Sigmoid colon (tissue), 7 donors: Measurements from ENCODE around the gene BPIFA1. TPM values are rescaled to one million over a fixed set of nuclear protein-coding genes. Genes with fewer than 3 reads are reported as not detected.

ENCODE experiments used
- DNase-seq: peaks from one replicate; pipeline ENCODE4 v3.0.0-alpha.2; 2019
- H3K27ac ChIP-seq, 4 donors: fragments of 200-600 bp; sonication (generic); one replicate each; pipeline ENCODE4 v1.5.1; 2016 to 2019; ENCODE audit warnings: mild to moderate bottlenecking in 1 of 4
- H3K27me3 ChIP-seq, 3 donors: fragments of 200-600 bp; sonication (generic); one replicate each; pipeline ENCODE4 v1.5.1; 2019; ENCODE audit warnings: mild to moderate bottlenecking in 1 of 3
- H3K36me3 ChIP-seq, 4 donors: fragments of 200-600 bp; sonication (generic); one replicate each; pipeline ENCODE4 v1.5.1; 2016 to 2019
- H3K4me1 ChIP-seq, 4 donors: fragments of 200-600 bp; sonication (generic); one replicate each; pipeline ENCODE4 v1.5.1; 2017 to 2019
- H3K4me3 ChIP-seq, 4 donors: fragments of 200-600 bp; sonication (generic); one replicate each; pipeline ENCODE4 v1.5.1; 2017 to 2019; ENCODE audit warnings: mild to moderate bottlenecking in 2 of 4, moderate library complexity in 1 of 4
- H3K9me3 ChIP-seq, 4 donors: fragments of 200-600 bp in 3 of 4; sonication (generic) in 3 of 4; one replicate each; pipeline versions ENCODE4 v1.5.1 to v1.6.1; 2013 to 2019
- CTCF ChIP-seq, 4 experiments: fragments of 450-650 bp in 3 of 4; fragments of 200-600 bp in 1 of 4; IDR thresholded peaks; one replicate each; pipeline ENCODE4 v1.5.1; 2016 to 2019; ENCODE audit warnings: antibody characterized with exemption in 4 of 4, mild to moderate bottlenecking in 3 of 4, moderate library complexity in 2 of 4
- EP300 ChIP-seq, 4 donors: sonication (generic); formaldehyde crosslinking; IDR thresholded peaks; one replicate each; pipeline ENCODE4 v1.6.1; 2017; ENCODE audit warnings: antibody characterized with exemption in 4 of 4
- POLR2A ChIP-seq, 2 donors: fragments of 450-650 bp; IDR thresholded peaks; one replicate each; pipeline ENCODE4 v1.6.1; 2016; ENCODE audit warnings: antibody characterized with exemption in 2 of 2, mild to moderate bottlenecking in 2 of 2, moderate library complexity in 2 of 2
- POLR2AphosphoS5 ChIP-seq, 4 donors: sonication (generic); formaldehyde crosslinking; IDR thresholded peaks; one replicate each; pipeline ENCODE4 v1.6.1; 2017; ENCODE audit warnings: antibody characterized with exemption in 4 of 4
- WGBS, 2 donors: extraction: QIAGEN DNeasy Blood & Tissue Kit; methylation state at CpG; one replicate each; pipeline ENCODE4 v1.1.7; 2013; 5-methylcytosine and 5-hydroxymethylcytosine counted together
- intact Hi-C: fragments of 100-400 bp; cut with DNase I; formaldehyde crosslinking; loops from one replicate; pipeline ENCODE4 v1.15.1; 2023
- polyA plus RNA-seq, 3 donors: library from polyadenylated mRNA; stranded (reverse); fragments of 200-250 nt; gene quantifications; one replicate each; pipeline ENCODE4 v1.2.3, GENCODE V29; 2013
- total RNA-seq, 4 donors: library from RNA; depleted of rRNA; stranded (reverse); fragments of >200 nt; gene quantifications; one replicate each; pipeline ENCODE4 v1.1.0, GENCODE V29; 2016
- donor health status: healthy with polysubstance abuse.
- donor health status: Bipolar disorder and iron deficiency.
- donor health status: healthy.

The BPIFA1 gene
- total and polyA plus RNA-seq, 7 donors: not detected

- Histone ChIP-seq H3K4me3 (no peak overlapping the region), H3K27me3 (no peaks in the 10 kb centered on the region), H3K4me1 (no peaks in the 10 kb centered on the region), H3K9me3 (no peaks in the 10 kb centered on the region), H3K36me3 (no peaks in the 10 kb centered on the region), H3K27ac (no peak overlapping the region)
- intact Hi-C loops: no loop called here
- no peak for DNase-seq
- no peak for TF ChIP-seq POLR2AphosphoS5 (IDR thresholded peaks at IDR 0.05)
- no peak for TF ChIP-seq EP300 (IDR thresholded peaks at IDR 0.05)
- no peak for TF ChIP-seq CTCF (IDR thresholded peaks at IDR 0.05)
- no peak for TF ChIP-seq POLR2A (IDR thresholded peaks at IDR 0.05)
- WGBS, 2 donors: 76 to 85% methylated on average over 3 of the region's 3 CpGs
Observed at GRCh38 chr20:33252460-33252859, 16.7 kb downstream of the BPIFA1 start.

GRCh38 chr20:33255005-33255404 lies 19.2 kb downstream of the BPIFA1 start:
- Histone ChIP-seq H3K9me3 (no peaks in the 10 kb centered on the region), H3K27ac (no peak overlapping the region), H3K4me3 (no peak overlapping the region), H3K4me1 (no peaks in the 10 kb centered on the region), H3K27me3 (peaks cover 0 to 5% (median 0%) of the 10 kb centered on the region in 3 donors), H3K36me3 (no peaks in the 10 kb centered on the region)
- intact Hi-C loops: no loop called here
- TF ChIP-seq POLR2A (IDR thresholded peaks at IDR 0.05) (no peak), POLR2AphosphoS5 (IDR thresholded peaks at IDR 0.05) (no peak), EP300 (IDR thresholded peaks at IDR 0.05) (no peak), CTCF (IDR thresholded peaks at IDR 0.05) (no peak)
- no peak for DNase-seq
- 57 to 81% methylated on average over 2 of the region's 2 CpGs for WGBS, 2 donors

GRCh38 chr20:33257237-33257636 lies 21.4 kb downstream of the BPIFA1 start:
- no peaks in the 10 kb centered on the region for H3K4me1 ChIP-seq
- no peak for TF ChIP-seq EP300 (IDR thresholded peaks at IDR 0.05)
- TF ChIP-seq POLR2A (IDR thresholded peaks at IDR 0.05): no peak
- no peak for TF ChIP-seq CTCF (IDR thresholded peaks at IDR 0.05)
- no peak for TF ChIP-seq POLR2AphosphoS5 (IDR thresholded peaks at IDR 0.05)
- 83 to 85% methylated on average over 5 of the region's 5 CpGs for whole genome bisulfite sequencing, 2 donors
- intact Hi-C loops: no loop called here
- no peaks in the 10 kb centered on the region for H3K36me3 ChIP-seq
- peaks cover 0 to 4% (median 0%) of the 10 kb centered on the region in 4 donors for H3K9me3 ChIP-seq
- H3K4me3 ChIP-seq: no peak overlapping the region
- peaks cover 0 to 12% (median 0%) of the 10 kb centered on the region in 3 donors for H3K27me3 ChIP-seq
- H3K27ac ChIP-seq: no peak overlapping the region
- no peak for DNase-seq

GRCh38 chr20:33259371-33259770 lies 23.6 kb downstream of the BPIFA1 start:
- DNase-seq: no peak
- H3K4me1 ChIP-seq: no peaks in the 10 kb centered on the region
- intact Hi-C loops: no loop called here
- 65 to 66% methylated on average over 5 of the region's 5 CpGs for WGBS, 2 donors
- no peak overlapping the region for H3K27ac ChIP-seq
- TF ChIP-seq CTCF (IDR thresholded peaks at IDR 0.05): no peak
- peaks cover 0 to 4% (median 0%) of the 10 kb centered on the region in 4 donors for H3K9me3 ChIP-seq
- peaks cover 0 to 12% (median 0%) of the 10 kb centered on the region in 3 donors for H3K27me3 ChIP-seq
- H3K4me3 ChIP-seq: no peak overlapping the region
- H3K36me3 ChIP-seq: no peaks in the 10 kb centered on the region

- intact Hi-C loops: no loop called here
- DNase-seq: no peak
- H3K9me3 ChIP-seq: peaks cover 0 to 6% (median 0%) of the 10 kb centered on the region in 4 donors
- no peak overlapping the region for H3K4me3 ChIP-seq
- no peaks in the 10 kb centered on the region for H3K36me3 ChIP-seq
- WGBS, 2 donors: 63 to 86% methylated on average over 4 of the region's 4 CpGs
- H3K27ac ChIP-seq: no peak overlapping the region
- no peak for TF ChIP-seq EP300 (IDR thresholded peaks at IDR 0.05)
- no peak for TF ChIP-seq POLR2A (IDR thresholded peaks at IDR 0.05)
- no peak for TF ChIP-seq POLR2AphosphoS5 (IDR thresholded peaks at IDR 0.05)
- no peak for TF ChIP-seq CTCF (IDR thresholded peaks at IDR 0.05)
- H3K4me1 ChIP-seq: no peaks in the 10 kb centered on the region
- peaks cover 0 to 15% (median 0%) of the 10 kb centered on the region in 3 donors for H3K27me3 ChIP-seq
Observed at GRCh38 chr20:33261465-33261864, 25.7 kb downstream of the BPIFA1 start.
